RWPE1 (cell line): ENCODE measurements around the gene LGR4.

Source experiments
- CTCF ChIA-PET: fragments of 350-600 bp; sonication (Branson Sonifier 250); formaldehyde crosslinking; extraction: SDS; loops from one replicate; lab custom pipeline; 2021; lab: Yijun Ruan, JAX
- POLR2A ChIA-PET: fragments of 400-600 bp; formaldehyde crosslinking; extraction: SDS; loops from one replicate; lab custom pipeline; 2020; ENCODE audit warnings: antibody characterized with exemption; ENCODE audit not compliant: low non-redundant PET; lab: Yijun Ruan, JAX
- DNase-seq: peaks from one replicate; pipeline ENCODE4 v3.0.0; 2012; ENCODE audit warnings: low spot score
- H3K27ac ChIP-seq: fragments of 450-650 bp; 2 replicates; pipeline ENCODE4 v1.5.1; 2017
- CTCF ChIP-seq: fragments of 450-650 bp; conservative IDR thresholded peaks from 2 replicates; pipeline ENCODE4 v1.5.1; 2017; ENCODE audit warnings: low read depth, mild to moderate bottlenecking

Gene LGR4

GRCh38 chr11:27391331-27392015 lies 81.1 kb downstream of the LGR4 start:
- TF ChIP-seq CTCF: no peak
- CTCF ChIA-PET: no interaction called here
- POLR2A ChIA-PET: interaction anchor here (0.7 kb wide), 1 partner anchor 1174 kb away, joined by 3 read pairs; no protein-coding TSS in a partner anchor
- DNase-seq: peak; percentile 3
- no peak overlapping the region for H3K27ac ChIP-seq

GRCh38 chr11:27390318-27391295 lies 82.0 kb downstream of the LGR4 start:
- CTCF ChIA-PET: interaction anchor here (0.6 to 0.7 kb wide), 2 partner anchors 135 to 1294 kb away, joined by 3 to 7 read pairs; no protein-coding TSS in a partner anchor
- TF ChIP-seq CTCF: no peak

GRCh38 chr11:27388869-27389268 lies 83.7 kb downstream of the LGR4 start:
- DNase-seq: no peak
- ChIA-PET POLR2A (no interaction called here), CTCF (no interaction called here)
- no peak overlapping the region for H3K27ac ChIP-seq
- no peak for TF ChIP-seq CTCF

More at GRCh38 chr11:27390318-27391295, 82.0 kb downstream of the LGR4 start:
- no peak overlapping the region for H3K27ac ChIP-seq
- POLR2A ChIA-PET: no interaction called here
- no peak for DNase-seq

- ChIA-PET CTCF (no interaction called here), POLR2A (no interaction called here)
- H3K27ac ChIP-seq: no peak overlapping the region
- no peak for DNase-seq
- no peak for TF ChIP-seq CTCF
Measured at GRCh38 chr11:27388001-27388400, 84.6 kb downstream of the LGR4 start.

GRCh38 chr11:27387362-27387761 lies 85.2 kb downstream of the LGR4 start:
- POLR2A ChIA-PET: no interaction called here
- DNase-seq: no peak
- no peak overlapping the region for H3K27ac ChIP-seq
- no peak for TF ChIP-seq CTCF
- CTCF ChIA-PET: no interaction called here

GRCh38 chr11:27386181-27386845 lies 86.3 kb downstream of the LGR4 start:
- POLR2A ChIA-PET: no interaction called here
- TF ChIP-seq CTCF: no peak

More at GRCh38 chr11:27386181-27386845, 86.3 kb downstream of the LGR4 start:
- CTCF ChIA-PET: no interaction called here
- DNase-seq: no peak
- H3K27ac ChIP-seq: no peak overlapping the region
